NCI-H510A (cell line): Measurements from ENCODE around the gene RGL1.
"Not testable (repeated sequence)": the region's sequence is repeated elsewhere in the genome, so short reads cannot be mapped to it uniquely, and the experiment has no call there.

Source experiments
- DNase-seq: peaks from one replicate; lab custom pipeline; 2025; lab: John Stamatoyannopoulos, UW

Gene RGL1

GRCh38 chr1:183785921-183786320 is 19.0 kb upstream of the RGL1 start:
- DNase-seq, result not testable (repeated sequence)

- no peak for DNase-seq
These were observed 17.2 kb upstream of the RGL1 start for GRCh38 chr1:183787704-183788103.

- no peak for DNase-seq
These were observed 13.6 kb upstream of the RGL1 start for GRCh38 chr1:183791319-183791718.

GRCh38 chr1:183792300-183792699 is 12.6 kb upstream of the RGL1 start:
- DNase-seq, result no peak

GRCh38 chr1:183794088-183794487 is 10.8 kb upstream of the RGL1 start:
- DNase-seq, result no peak

- DNase-seq, result no peak
These were observed 4.5 kb upstream of the RGL1 start for GRCh38 chr1:183800449-183800848.

GRCh38 chr1:183801649-183802048 is 3.3 kb upstream of the RGL1 start:
- no peak for DNase-seq

- no peak for DNase-seq
These were observed 533 bp upstream of the RGL1 start for GRCh38 chr1:183804387-183804786.

GRCh38 chr1:183806125-183806524 is 1.2 kb downstream of the RGL1 start:
- no peak for DNase-seq

GRCh38 chr1:183806675-183807074 is 1.8 kb downstream of the RGL1 start:
- DNase-seq, result no peak

- DNase-seq, result no peak
These were observed 2.7 kb downstream of the RGL1 start for GRCh38 chr1:183807549-183808168.

- no peak for DNase-seq
These were observed 3.5 kb downstream of the RGL1 start for GRCh38 chr1:183808296-183809027.

- no peak for DNase-seq
These were observed 5.2 kb downstream of the RGL1 start for GRCh38 chr1:183810121-183810520.

- no peak for DNase-seq
These were observed 6.0 kb downstream of the RGL1 start for GRCh38 chr1:183810756-183811544.

GRCh38 chr1:183812128-183812527 is 7.2 kb downstream of the RGL1 start:
- no peak for DNase-seq

- DNase-seq, result no peak
These were observed 8.0 kb downstream of the RGL1 start for GRCh38 chr1:183812686-183813569.

- no peak for DNase-seq
These were observed 9.3 kb downstream of the RGL1 start for GRCh38 chr1:183814121-183814681.

- no peak for DNase-seq
These were observed 11.2 kb downstream of the RGL1 start for GRCh38 chr1:183816110-183816509.

- no peak for DNase-seq
These were observed 12.8 kb downstream of the RGL1 start for GRCh38 chr1:183817576-183818288.

- DNase-seq, result no peak
These were observed 14.1 kb downstream of the RGL1 start for GRCh38 chr1:183819059-183819458.

GRCh38 chr1:183821309-183821888 is 16.5 kb downstream of the RGL1 start:
- DNase-seq, result no peak
